Trophoblast cell (in vitro differentiated cells and primary cell): ENCODE data around the gene DYNC2H1.

Experiments
- DNase-seq, 2 donors: peaks; one replicate each; pipeline ENCODE4 v3.0.0-alpha.2; 2016
- H2AFZ ChIP-seq: 2 replicates; pipeline ENCODE4 v1.6.1; 2013; ENCODE audit warnings: low read length, moderate library complexity, mild to moderate bottlenecking; ENCODE audit not compliant: insufficient read depth, poor library complexity
- H2AK5ac ChIP-seq: 2 replicates; pipeline ENCODE4 v1.6.1; 2013; ENCODE audit warnings: mild to moderate bottlenecking, low read length
- H2BK120ac ChIP-seq: 2 replicates; pipeline ENCODE4 v1.6.1; 2013; ENCODE audit warnings: low read length, mild to moderate bottlenecking, moderate library complexity; ENCODE audit not compliant: insufficient read depth, poor library complexity
- H2BK12ac ChIP-seq: 2 replicates; pipeline ENCODE4 v1.6.1; 2013; ENCODE audit warnings: mild to moderate bottlenecking, low read length, moderate library complexity
- H2BK5ac ChIP-seq: 2 replicates; pipeline ENCODE4 v1.6.1; 2013; ENCODE audit warnings: low read length, low read depth, moderate library complexity, mild to moderate bottlenecking; ENCODE audit not compliant: poor library complexity
- H3K14ac ChIP-seq: 2 replicates; pipeline ENCODE4 v1.6.1; 2013; ENCODE audit warnings: mild to moderate bottlenecking, low read length
- H3K18ac ChIP-seq: 2 replicates; pipeline ENCODE4 v1.6.1; 2013; ENCODE audit warnings: mild to moderate bottlenecking, low read length
- H3K23ac ChIP-seq: 2 replicates; pipeline ENCODE4 v1.6.1; 2013; ENCODE audit warnings: low read length
- H3K27ac ChIP-seq: 2 replicates; pipeline ENCODE4 v1.5.1; 2013; ENCODE audit warnings: low read depth, mild to moderate bottlenecking, inconsistent platforms, low read length, moderate library complexity
- H3K27me3 ChIP-seq: 2 replicates; pipeline ENCODE4 v1.6.1; 2013; ENCODE audit warnings: inconsistent platforms, mild to moderate bottlenecking, low read length, moderate library complexity; ENCODE audit not compliant: insufficient read depth
- H3K36me3 ChIP-seq, 2 experiments: 1 replicate in 1 of 2; 2 replicates in 1 of 2; pipeline ENCODE4 v1.6.1; 2013; ENCODE audit warnings: low read length in 2 of 2, mild to moderate bottlenecking in 2 of 2, moderate library complexity in 1 of 2; ENCODE audit not compliant: insufficient read depth in 2 of 2, control insufficient read depth in 1 of 2
- H3K4ac ChIP-seq: 2 replicates; pipeline ENCODE4 v1.6.1; 2013; ENCODE audit warnings: low read depth, mild to moderate bottlenecking, low read length, moderate library complexity
- H3K4me1 ChIP-seq, 2 experiments: 1 replicate in 1 of 2; 2 replicates in 1 of 2; pipeline ENCODE4 v1.6.1; 2013; ENCODE audit warnings: low read length in 2 of 2, mild to moderate bottlenecking in 2 of 2, moderate library complexity in 1 of 2; ENCODE audit not compliant: insufficient read depth in 2 of 2, control insufficient read depth in 1 of 2
- H3K4me2 ChIP-seq: 2 replicates; pipeline ENCODE4 v1.6.1; 2013; ENCODE audit warnings: inconsistent platforms, mild to moderate bottlenecking, low read length, moderate library complexity
- H3K4me3 ChIP-seq: 2 replicates; pipeline ENCODE4 v1.5.1; 2013; ENCODE audit warnings: mild to moderate bottlenecking, low read depth, low read length, inconsistent platforms
- H3K79me1 ChIP-seq: one replicate; pipeline ENCODE4 v1.6.1; 2013; ENCODE audit warnings: low read length
- H3K79me2 ChIP-seq: 2 replicates; pipeline ENCODE4 v1.6.1; 2013; ENCODE audit warnings: low read length, mild to moderate bottlenecking; ENCODE audit not compliant: control insufficient read depth, insufficient read depth, poor library complexity
- H3K9ac ChIP-seq: 2 replicates; pipeline ENCODE4 v1.6.1; 2013; ENCODE audit warnings: mild to moderate bottlenecking, low read length
- H3K9me3 ChIP-seq: 2 replicates; pipeline ENCODE4 v1.6.1; 2013; ENCODE audit warnings: low read depth, mild to moderate bottlenecking, control low read depth, inconsistent platforms, low read length; ENCODE audit not compliant: insufficient read depth
- H4K12ac ChIP-seq: 2 replicates; pipeline ENCODE4 v1.6.1; 2013; ENCODE audit warnings: low read depth, mild to moderate bottlenecking, low read length, moderate library complexity
- H4K8ac ChIP-seq: 2 replicates; pipeline ENCODE4 v1.6.1; 2013; ENCODE audit warnings: low read depth, mild to moderate bottlenecking, low read length, moderate library complexity
- H4K91ac ChIP-seq: one replicate; pipeline ENCODE4 v1.6.1; 2013; ENCODE audit warnings: low read depth, mild to moderate bottlenecking, low read length, moderate library complexity
- WGBS: extraction: QIAGEN DNeasy Blood & Tissue Kit; methylation state at CpG from one replicate; pipeline ENCODE4 v1.1.7; 2013; ENCODE audit warnings: missing lambda C conversion rate; ENCODE audit not compliant: insufficient read length, insufficient coverage; ENCODE audit errors: extremely low coverage; 5-methylcytosine and 5-hydroxymethylcytosine counted together

The DYNC2H1 gene

GRCh38 chr11:103433386-103434072, 324.3 kb downstream of the DYNC2H1 start:
- H3K27ac ChIP-seq, result no peak overlapping the region
- no peak overlapping the region for H3K14ac ChIP-seq
- no peak overlapping the region for H2AK5ac ChIP-seq
- no peaks in the 10 kb centered on the region for H3K79me2 ChIP-seq
- H3K4ac ChIP-seq, result no peak overlapping the region
- no peaks in the 10 kb centered on the region for H3K36me3 ChIP-seq
- H3K23ac ChIP-seq, result no peak overlapping the region
- no peak overlapping the region for H3K4me3 ChIP-seq
- no peaks in the 10 kb centered on the region for H3K79me1 ChIP-seq
- no peak overlapping the region for H3K9ac ChIP-seq
- no peak overlapping the region for H2BK5ac ChIP-seq
- no peak overlapping the region for H4K91ac ChIP-seq
- H3K9me3 ChIP-seq, result no peaks in the 10 kb centered on the region
- no peak overlapping the region for H4K8ac ChIP-seq
- no peak overlapping the region for H3K18ac ChIP-seq
- no peak overlapping the region for H4K12ac ChIP-seq
- WGBS, result no CpG with 5 or more reads among the region's 6 CpGs
- no peak overlapping the region for H2BK12ac ChIP-seq
- no peak overlapping the region for H2BK120ac ChIP-seq
- DNase-seq, result peak; percentile 47 to 78
- H2AFZ ChIP-seq, result no peak overlapping the region
- no peaks in the 10 kb centered on the region for H3K27me3 ChIP-seq
- no peak overlapping the region for H3K4me2 ChIP-seq
- no peaks in the 10 kb centered on the region for H3K4me1 ChIP-seq

- Histone ChIP-seq H2AK5ac (no peak overlapping the region), H3K14ac (no peak overlapping the region), H3K4me2 (no peak overlapping the region), H3K9me3 (no peaks in the 10 kb centered on the region), H3K79me1 (no peaks in the 10 kb centered on the region), H3K23ac (no peak overlapping the region), H3K27me3 (no peaks in the 10 kb centered on the region), H3K27ac (no peak overlapping the region), H3K36me3 (no peaks in the 10 kb centered on the region), H3K4me3 (no peak overlapping the region), H3K4me1 (no peaks in the 10 kb centered on the region), H3K9ac (no peak overlapping the region), H3K79me2 (no peaks in the 10 kb centered on the region), H2BK120ac (no peak overlapping the region), H4K8ac (no peak overlapping the region), H4K91ac (no peak overlapping the region), H3K4ac (no peak overlapping the region), H2BK5ac (no peak overlapping the region), H2AFZ (no peak overlapping the region), H3K18ac (no peak overlapping the region), H4K12ac (no peak overlapping the region), H2BK12ac (no peak overlapping the region)
- no CpG with 5 or more reads among the region's 1 CpG for WGBS
- no peak for DNase-seq
These were observed 324.8 kb downstream of the DYNC2H1 start for GRCh38 chr11:103434073-103434411.

- no peak for DNase-seq
- Histone ChIP-seq H3K27ac (no peak overlapping the region), H3K4ac (no peak overlapping the region), H3K4me3 (no peak overlapping the region), H2BK12ac (no peak overlapping the region), H3K18ac (no peak overlapping the region), H3K79me2 (no peaks in the 10 kb centered on the region), H3K27me3 (no peaks in the 10 kb centered on the region), H2AFZ (no peak overlapping the region), H4K91ac (no peak overlapping the region), H3K79me1 (no peaks in the 10 kb centered on the region), H2BK120ac (no peak overlapping the region), H3K4me1 (no peaks in the 10 kb centered on the region), H4K8ac (no peak overlapping the region), H3K9ac (no peak overlapping the region), H3K23ac (no peak overlapping the region), H3K14ac (no peak overlapping the region), H2BK5ac (no peak overlapping the region), H3K36me3 (no peaks in the 10 kb centered on the region), H3K9me3 (no peaks in the 10 kb centered on the region), H4K12ac (no peak overlapping the region), H3K4me2 (no peak overlapping the region), H2AK5ac (no peak overlapping the region)
- WGBS, result no CpG with 5 or more reads among the region's 3 CpGs
These were observed 327.0 kb downstream of the DYNC2H1 start for GRCh38 chr11:103436131-103436770.

- Histone ChIP-seq H3K4ac (no peak overlapping the region), H3K23ac (no peak overlapping the region), H2BK120ac (no peak overlapping the region), H3K9ac (no peak overlapping the region), H3K14ac (no peak overlapping the region), H3K18ac (no peak overlapping the region), H2BK5ac (no peak overlapping the region), H3K36me3 (no peaks in the 10 kb centered on the region), H3K4me3 (no peak overlapping the region), H4K8ac (no peak overlapping the region), H3K79me2 (no peaks in the 10 kb centered on the region), H3K79me1 (no peaks in the 10 kb centered on the region), H2AK5ac (no peak overlapping the region), H3K27me3 (no peaks in the 10 kb centered on the region), H4K91ac (no peak overlapping the region), H3K27ac (no peak overlapping the region), H3K4me2 (no peak overlapping the region), H4K12ac (no peak overlapping the region), H3K4me1 (no peaks in the 10 kb centered on the region), H3K9me3 (no peaks in the 10 kb centered on the region), H2AFZ (no peak overlapping the region), H2BK12ac (no peak overlapping the region)
- WGBS, result no CpG with 5 or more reads among the region's 5 CpGs
- no peak for DNase-seq
These were observed 331.8 kb downstream of the DYNC2H1 start for GRCh38 chr11:103441021-103441420.
